ENCODE measurements around the gene CHD6. TPM values are rescaled to one million over a fixed set of nuclear protein-coding genes. Genes with fewer than 3 reads are reported as not detected.

Gene CHD6
- total RNA-seq, 1 experiment from 2014 or later: 80.5 TPM

GRCh38 chr20:41599699-41600104 lies 18.5 kb downstream of the CHD6 start:
- no peaks in the 10 kb centered on the region for H3K27me3 Mint-ChIP-seq (ENCODE audit: insufficient read depth, unreplicated experiment)
- H3K36me3 Mint-ChIP-seq (ENCODE audit: insufficient read depth, unreplicated experiment): peaks cover 20% of the 10 kb centered on the region
- POLR2A ChIA-PET: no interaction called here
- peaks cover under 1% of the 10 kb centered on the region for H3K4me1 Mint-ChIP-seq (ENCODE audit: low read depth, unreplicated experiment)
- no peak overlapping the region for H3K4me3 Mint-ChIP-seq (ENCODE audit: unreplicated experiment)
- no peak overlapping the region for H3K4me3 ChIP-seq (ENCODE audit: low read depth, low read length)
- intact Hi-C loops (cut with micrococcal nuclease; ENCODE audit: unreplicated experiment): no loop called here
- no peaks in the 10 kb centered on the region for H3K27me3 ChIP-seq (replicated peaks; ENCODE audit: control insufficient read depth, insufficient read depth, low read length)
- DNase-seq: no peak
- peaks cover 56% of the 10 kb centered on the region for H3K9me3 ChIP-seq
- BruUV-seq (replicated peaks): no TSS peak
- 0 out of 2 replicates have a peak, but pooled peaks cover 3% of the 10 kb centered on the region for H3K36me3 ChIP-seq (ENCODE audit: control insufficient read depth, insufficient read depth, low read length)
- H3K4me1 ChIP-seq: no peaks in the 10 kb centered on the region
- H3K27ac Mint-ChIP-seq (ENCODE audit: unreplicated experiment): no peak overlapping the region
- no peak for TF ChIP-seq CTCF (IDR thresholded peaks at IDR 0.05; ENCODE audit: insufficient read depth in 1 of 2, low read depth in 1 of 2, low read length in 1 of 2, severe bottlenecking in 1 of 2, unreplicated experiment in 1 of 2)
- CTCF ChIA-PET: no interaction called here
- H3K9me3 Mint-ChIP-seq (ENCODE audit: unreplicated experiment): peaks cover 73% of the 10 kb centered on the region

GRCh38 chr20:41598719-41599118 lies 19.5 kb downstream of the CHD6 start:
- H3K36me3 ChIP-seq (ENCODE audit: control insufficient read depth, insufficient read depth, low read length): 0 out of 2 replicates have a peak, but pooled peaks cover 3% of the 10 kb centered on the region
- no peak for DNase-seq
- no peak for TF ChIP-seq CTCF (IDR thresholded peaks at IDR 0.05; ENCODE audit: insufficient read depth in 1 of 2, low read depth in 1 of 2, low read length in 1 of 2, severe bottlenecking in 1 of 2, unreplicated experiment in 1 of 2)
- Mint-ChIP-seq H3K9me3 (ENCODE audit: unreplicated experiment) (peaks cover 82% of the 10 kb centered on the region), H3K4me3 (ENCODE audit: unreplicated experiment) (no peak overlapping the region), H3K36me3 (ENCODE audit: insufficient read depth, unreplicated experiment) (peaks cover 26% of the 10 kb centered on the region), H3K27me3 (ENCODE audit: insufficient read depth, unreplicated experiment) (no peaks in the 10 kb centered on the region), H3K4me1 (ENCODE audit: low read depth, unreplicated experiment) (peaks cover 7% of the 10 kb centered on the region), H3K27ac (ENCODE audit: unreplicated experiment) (no peak overlapping the region)
- H3K9me3 ChIP-seq: peaks cover 56% of the 10 kb centered on the region
- ChIA-PET CTCF (interaction anchor here (0.6 kb wide), 1 partner anchor 104 kb away, joined by 6 read pairs; no protein-coding TSS in a partner anchor), POLR2A (no interaction called here)
- no TSS peak for BruUV-seq (replicated peaks)
- no peaks in the 10 kb centered on the region for H3K4me1 ChIP-seq
- H3K27me3 ChIP-seq (replicated peaks; ENCODE audit: control insufficient read depth, insufficient read depth, low read length): no peaks in the 10 kb centered on the region
- no peak overlapping the region for H3K4me3 ChIP-seq (ENCODE audit: low read depth, low read length)
- intact Hi-C loops (cut with micrococcal nuclease; ENCODE audit: unreplicated experiment): no loop called here

GRCh38 chr20:41594514-41595322 lies 23.5 kb downstream of the CHD6 start:
- no TSS peak for BruUV-seq (replicated peaks)
- no peak overlapping the region for H3K4me3 Mint-ChIP-seq (ENCODE audit: unreplicated experiment)
- no peak for TF ChIP-seq CTCF (IDR thresholded peaks at IDR 0.05; ENCODE audit: insufficient read depth in 1 of 2, low read depth in 1 of 2, low read length in 1 of 2, severe bottlenecking in 1 of 2, unreplicated experiment in 1 of 2)
- no peak overlapping the region for H3K27ac Mint-ChIP-seq (ENCODE audit: unreplicated experiment)
- peaks cover 24% of the 10 kb centered on the region for H3K36me3 Mint-ChIP-seq (ENCODE audit: insufficient read depth, unreplicated experiment)
- Histone ChIP-seq H3K27me3 (replicated peaks; ENCODE audit: control insufficient read depth, insufficient read depth, low read length) (no peaks in the 10 kb centered on the region), H3K36me3 (ENCODE audit: control insufficient read depth, insufficient read depth, low read length) (0 out of 2 replicates have a peak, but pooled peaks cover 3% of the 10 kb centered on the region), H3K9me3 (peaks cover 28% of the 10 kb centered on the region), H3K4me3 (ENCODE audit: low read depth, low read length) (no peak overlapping the region), H3K4me1 (no peaks in the 10 kb centered on the region)
- H3K27me3 Mint-ChIP-seq (ENCODE audit: insufficient read depth, unreplicated experiment): no peaks in the 10 kb centered on the region
- ChIA-PET POLR2A (no interaction called here), CTCF (no interaction called here)
- intact Hi-C loops (cut with micrococcal nuclease; ENCODE audit: unreplicated experiment): no loop called here
- H3K9me3 Mint-ChIP-seq (ENCODE audit: unreplicated experiment): peaks cover 56% of the 10 kb centered on the region
- no peak for DNase-seq
- H3K4me1 Mint-ChIP-seq (ENCODE audit: low read depth, unreplicated experiment): peaks cover 7% of the 10 kb centered on the region
